ENCODE measurements around the gene DGKD. TPM values are rescaled to one million over a fixed set of nuclear protein-coding genes. Genes with fewer than 3 reads are reported as not detected.

The DGKD gene
- total RNA-seq, 2 experiments from 2014 or later, result 147 to 156 TPM

DNA sequence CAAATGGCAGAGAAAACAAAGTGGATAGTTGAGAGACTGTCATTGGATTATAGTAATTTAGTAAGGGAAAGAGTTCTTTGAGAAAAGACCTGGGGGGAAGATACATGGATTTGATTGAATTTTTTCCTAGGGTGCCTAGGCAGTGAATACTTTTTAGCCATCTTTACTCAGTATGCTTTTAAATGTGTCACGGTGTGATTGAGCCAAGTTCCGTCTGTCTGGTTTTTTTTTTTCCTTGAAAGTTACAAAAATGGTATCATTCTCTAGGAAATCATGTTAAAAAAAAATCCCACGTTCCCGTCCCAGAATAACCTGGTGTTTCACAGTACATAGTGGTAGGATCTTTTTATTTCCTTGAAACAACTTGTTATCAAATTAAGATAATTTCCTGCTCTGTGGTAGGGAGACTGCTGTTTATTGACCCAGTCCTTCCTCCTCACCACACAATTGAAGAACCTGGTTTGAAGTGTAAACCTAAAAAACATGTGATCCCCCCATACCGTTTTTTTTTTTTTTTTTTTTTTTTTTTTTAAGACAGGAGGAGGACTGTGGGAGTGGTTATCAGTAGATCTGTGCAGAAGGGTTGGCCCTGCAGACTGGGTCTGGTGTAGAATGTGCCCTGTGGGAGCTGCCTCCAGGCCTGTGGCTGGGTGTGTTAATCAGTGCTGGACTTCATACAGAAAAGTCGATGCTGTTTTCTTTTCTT lies 55.1 kb downstream of the DGKD start:
- H3K4me3 ChIP-seq (ENCODE audit: low read length), result no peak overlapping the region
- H3K4me1 ChIP-seq (ENCODE audit: insufficient read depth, low read length), result peaks cover 41% of the 10 kb centered on the region
- ChIA-PET POLR2A (interaction anchor here (0.8 to 3.1 kb wide), 5 partner anchors 10 to 34 kb away, joined by 3 to 39 read pairs (median 8); no protein-coding TSS in a partner anchor), CTCF (interaction anchor here (0.7 to 1.8 kb wide), 3 partner anchors 12 to 180 kb away, joined by 5 to 8 read pairs (median 5); no protein-coding TSS in a partner anchor)
- peaks cover 4% of the 10 kb centered on the region for H3K36me3 ChIP-seq (ENCODE audit: insufficient read depth, low read length)
- peak overlapping the region; percentile 95 for H3K27ac Mint-ChIP-seq
- peak in 6 of 14 experiments; percentile 30 to 82 (median 66) for DNase-seq
- peaks cover 91% of the 10 kb centered on the region for H3K4me1 Mint-ChIP-seq (ENCODE audit: low read depth)
- no peaks in the 10 kb centered on the region for H3K9me3 ChIP-seq (ENCODE audit: control insufficient read depth in 1 of 2, insufficient read depth in 1 of 2, low read length in 2 of 2)
- H3K27me3 ChIP-seq (ENCODE audit: control insufficient read depth in 1 of 2, insufficient read depth in 2 of 2, low read length in 2 of 2), result no peaks in the 10 kb centered on the region
- ATAC-seq (ENCODE audit: poor library complexity), result peak; percentile 83
- H3K27me3 Mint-ChIP-seq, result no peaks in the 10 kb centered on the region
- peaks cover 11% of the 10 kb centered on the region for H3K36me3 Mint-ChIP-seq (ENCODE audit: low read depth)
- intact Hi-C loops (cut with DNase I, micrococcal nuclease), result no loop called here
- H3K9me3 Mint-ChIP-seq, result peaks cover 6% of the 10 kb centered on the region
- TF ChIP-seq, protein P1, sequence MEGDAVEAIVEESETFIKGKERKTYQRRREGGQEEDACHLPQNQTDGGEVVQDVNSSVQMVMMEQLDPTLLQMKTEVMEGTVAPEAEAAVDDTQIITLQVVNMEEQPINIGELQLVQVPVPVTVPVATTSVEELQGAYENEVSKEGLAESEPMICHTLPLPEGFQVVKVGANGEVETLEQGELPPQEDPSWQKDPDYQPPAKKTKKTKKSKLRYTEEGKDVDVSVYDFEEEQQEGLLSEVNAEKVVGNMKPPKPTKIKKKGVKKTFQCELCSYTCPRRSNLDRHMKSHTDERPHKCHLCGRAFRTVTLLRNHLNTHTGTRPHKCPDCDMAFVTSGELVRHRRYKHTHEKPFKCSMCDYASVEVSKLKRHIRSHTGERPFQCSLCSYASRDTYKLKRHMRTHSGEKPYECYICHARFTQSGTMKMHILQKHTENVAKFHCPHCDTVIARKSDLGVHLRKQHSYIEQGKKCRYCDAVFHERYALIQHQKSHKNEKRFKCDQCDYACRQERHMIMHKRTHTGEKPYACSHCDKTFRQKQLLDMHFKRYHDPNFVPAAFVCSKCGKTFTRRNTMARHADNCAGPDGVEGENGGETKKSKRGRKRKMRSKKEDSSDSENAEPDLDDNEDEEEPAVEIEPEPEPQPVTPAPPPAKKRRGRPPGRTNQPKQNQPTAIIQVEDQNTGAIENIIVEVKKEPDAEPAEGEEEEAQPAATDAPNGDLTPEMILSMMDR (IDR thresholded peaks at IDR 0.05), result no peak
- peak overlapping the region; percentile 27 to 55 for H3K27ac ChIP-seq (ENCODE audit: low read depth in 1 of 2, low read length in 2 of 2)
- peak overlapping the region; percentile 70 for H3K4me3 Mint-ChIP-seq

DNA sequence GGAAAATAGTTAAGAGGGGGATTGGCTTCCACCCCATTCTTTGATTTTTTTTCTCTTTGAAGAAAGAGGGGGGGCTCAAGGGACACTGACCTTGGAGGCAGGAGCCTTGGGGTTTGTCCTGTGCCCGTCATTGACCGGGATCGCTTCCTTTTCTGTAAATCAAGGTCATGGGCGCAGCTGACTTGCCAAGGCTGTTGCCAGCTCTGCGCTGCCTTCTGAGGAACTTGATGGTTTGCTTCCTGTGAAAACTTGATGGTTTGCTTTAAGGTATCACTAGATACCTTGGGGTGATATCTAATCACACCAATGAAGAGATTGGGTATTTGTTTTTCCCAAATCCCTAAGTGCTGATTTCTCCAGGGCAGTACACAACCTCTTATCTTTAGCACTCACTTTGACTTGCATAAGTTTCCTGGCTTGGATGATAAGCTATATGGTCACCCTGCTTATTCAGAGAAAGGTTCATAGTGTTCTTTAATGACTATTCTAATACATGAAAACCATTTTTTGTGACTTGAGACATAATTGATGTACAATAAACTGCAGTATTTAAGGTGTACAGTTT lies 56.0 kb downstream of the DGKD start:
- peak overlapping the region; percentile 38 to 55 for H3K27ac ChIP-seq (ENCODE audit: low read depth in 1 of 2, low read length in 2 of 2)
- Mint-ChIP-seq H3K4me3 (peak overlapping the region; percentile 70), H3K4me1 (ENCODE audit: low read depth) (peaks cover 91% of the 10 kb centered on the region)

DNA sequence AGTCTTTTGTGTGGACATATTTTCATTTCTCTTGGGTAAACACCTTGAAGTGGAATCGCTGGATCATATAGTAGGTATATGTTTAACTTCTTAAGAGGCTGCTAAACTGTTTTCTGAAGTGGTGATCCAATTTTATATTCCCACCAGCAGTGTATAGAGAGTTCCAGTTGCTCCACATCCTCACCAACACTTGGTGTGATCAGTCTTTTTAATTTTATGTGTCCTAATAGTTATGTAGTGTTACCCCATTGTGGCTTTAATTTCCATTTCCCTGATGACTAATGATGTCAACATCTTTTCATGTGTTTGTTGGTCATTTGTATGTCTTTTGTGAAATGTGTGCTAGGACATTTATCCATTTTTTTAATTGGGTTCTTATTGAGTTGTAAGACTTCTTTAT lies 56.9 kb downstream of the DGKD start:
- TF ChIP-seq, protein P1 (IDR thresholded peaks at IDR 0.05), result no peak
- POLR2A ChIA-PET, result interaction anchor here (1.7 kb wide), 1 partner anchor 11 kb away, joined by 20 read pairs; no protein-coding TSS in a partner anchor
- H3K27ac ChIP-seq (ENCODE audit: low read depth in 1 of 2, low read length in 2 of 2), result peak overlapping the region; percentile 11 to 38
- intact Hi-C loops (cut with DNase I, micrococcal nuclease), result no loop called here
- Mint-ChIP-seq H3K4me3 (no peak overlapping the region), H3K9me3 (peaks cover 6% of the 10 kb centered on the region), H3K27me3 (no peaks in the 10 kb centered on the region), H3K4me1 (ENCODE audit: low read depth) (peaks cover 93% of the 10 kb centered on the region), H3K36me3 (ENCODE audit: low read depth) (peaks cover 14% of the 10 kb centered on the region), H3K27ac (peak overlapping the region; percentile 95)
- ATAC-seq (ENCODE audit: poor library complexity), result no peak
- CTCF ChIA-PET, result interaction anchor here (1.8 kb wide), 1 partner anchor 33 kb away, joined by 8 read pairs; no protein-coding TSS in a partner anchor
- no peak for DNase-seq
- no peak overlapping the region for H3K4me3 ChIP-seq (ENCODE audit: low read length)
- peaks cover 53% of the 10 kb centered on the region for H3K4me1 ChIP-seq (ENCODE audit: insufficient read depth, low read length)
- H3K9me3 ChIP-seq (ENCODE audit: control insufficient read depth in 1 of 2, insufficient read depth in 1 of 2, low read length in 2 of 2), result no peaks in the 10 kb centered on the region
- no peaks in the 10 kb centered on the region for H3K27me3 ChIP-seq (ENCODE audit: control insufficient read depth in 1 of 2, insufficient read depth in 2 of 2, low read length in 2 of 2)
- H3K36me3 ChIP-seq (ENCODE audit: insufficient read depth, low read length), result peaks cover 5% of the 10 kb centered on the region

More for the DNA sequence above, 56.0 kb downstream of the DGKD start:
- TF ChIP-seq, protein P1 (IDR thresholded peaks at IDR 0.05), result no peak
- DNase-seq (no peak), ATAC-seq (ENCODE audit: poor library complexity) (no peak)
- no peaks in the 10 kb centered on the region for H3K27me3 ChIP-seq (ENCODE audit: control insufficient read depth in 1 of 2, insufficient read depth in 2 of 2, low read length in 2 of 2)
- no peaks in the 10 kb centered on the region for H3K27me3 Mint-ChIP-seq
- peaks cover 45% of the 10 kb centered on the region for H3K4me1 ChIP-seq (ENCODE audit: insufficient read depth, low read length)
- H3K9me3 Mint-ChIP-seq, result peaks cover 6% of the 10 kb centered on the region
- peak overlapping the region; percentile 95 for H3K27ac Mint-ChIP-seq
- H3K9me3 ChIP-seq (ENCODE audit: control insufficient read depth in 1 of 2, insufficient read depth in 1 of 2, low read length in 2 of 2), result no peaks in the 10 kb centered on the region
- intact Hi-C loops (cut with DNase I, micrococcal nuclease), result no loop called here
- peaks cover 5% of the 10 kb centered on the region for H3K36me3 ChIP-seq (ENCODE audit: insufficient read depth, low read length)
- peaks cover 11% of the 10 kb centered on the region for H3K36me3 Mint-ChIP-seq (ENCODE audit: low read depth)
- H3K4me3 ChIP-seq (ENCODE audit: low read length), result no peak overlapping the region
- POLR2A ChIA-PET, result interaction anchor here (1.7 to 3.1 kb wide), 3 partner anchors 9 to 33 kb away, joined by 8 to 39 read pairs (median 20); no protein-coding TSS in a partner anchor
- CTCF ChIA-PET, result interaction anchor here (0.7 to 1.8 kb wide), 4 partner anchors 9 to 181 kb away, joined by 3 to 8 read pairs (median 5); no protein-coding TSS in a partner anchor

Measured in CD4-positive, alpha-beta T cell (primary cell).